Gastroesophageal sphincter (tissue), 4 donors: Measurements from ENCODE around the gene PRKN. TPM values are rescaled to one million over a fixed set of nuclear protein-coding genes. Genes with fewer than 3 reads are reported as not detected.

Experiments used
- ATAC-seq: fragments of 150-250 bp; one replicate; pipeline ENCODE4 v1.9.1; 2016; ENCODE audit warnings: mild to moderate bottlenecking, moderate library complexity
- H3K27ac ChIP-seq, 4 donors: fragments of 200-600 bp; sonication (generic) in 3 of 4; 1 replicate in 3 of 4; 2 replicates in 1 of 4; pipeline ENCODE4 v1.5.1; 2016 to 2019
- H3K27me3 ChIP-seq: fragments of 200-600 bp; sonication (generic); one replicate; pipeline ENCODE4 v1.5.1; 2019
- H3K36me3 ChIP-seq, 2 donors: fragments of 200-600 bp; sonication (generic); one replicate each; pipeline ENCODE4 v1.5.1; 2019; ENCODE audit warnings: control low read depth in 1 of 2
- H3K4me1 ChIP-seq, 3 donors: fragments of 200-600 bp; sonication (generic); 1 replicate in 2 of 3; 2 replicates in 1 of 3; pipeline ENCODE4 v1.5.1; 2016 to 2019; ENCODE audit warnings: control low read depth in 2 of 3
- H3K4me3 ChIP-seq, 2 donors: fragments of 200-600 bp; sonication (generic); one replicate each; pipeline ENCODE4 v1.5.1; 2019; ENCODE audit warnings: mild to moderate bottlenecking in 1 of 2, moderate library complexity in 1 of 2
- H3K9me3 ChIP-seq, 3 donors: fragments of 200-600 bp; sonication (generic); one replicate each; pipeline ENCODE4 v1.5.1; 2017 to 2019; ENCODE audit warnings: control low read depth in 2 of 3
- CTCF ChIP-seq, 4 experiments: fragments of 200-600 bp in 2 of 4; fragments of 450-650 bp in 2 of 4; sonication (generic) in 1 of 4; IDR thresholded peaks; one replicate each; pipeline ENCODE4 v1.5.1; 2017 to 2019; ENCODE audit warnings: antibody characterized with exemption in 4 of 4, mild to moderate bottlenecking in 2 of 4, moderate library complexity in 2 of 4
- EP300 ChIP-seq: sonication (generic); formaldehyde crosslinking; IDR thresholded peaks from one replicate; pipeline ENCODE4 v1.6.1; 2017; ENCODE audit warnings: antibody characterized with exemption, mild to moderate bottlenecking
- POLR2A ChIP-seq, 2 donors: fragments of 450-650 bp; IDR thresholded peaks; one replicate each; pipeline ENCODE4 v1.6.1; 2017; ENCODE audit warnings: antibody characterized with exemption in 2 of 2, mild to moderate bottlenecking in 2 of 2, moderate library complexity in 1 of 2
- POLR2AphosphoS5 ChIP-seq: sonication (generic); formaldehyde crosslinking; IDR thresholded peaks from one replicate; pipeline ENCODE4 v1.6.1; 2017; ENCODE audit warnings: antibody characterized with exemption
- WGBS, 2 donors: methylation state at CpG; one replicate each; pipeline ENCODE4 v1.1.5; 2018; ENCODE audit warnings: low coverage in 1 of 2; 5-methylcytosine and 5-hydroxymethylcytosine counted together
- total RNA-seq, 4 donors: library from RNA; depleted of rRNA; stranded (reverse); fragments of >200 nt; gene quantifications; one replicate each; pipeline ENCODE4 v1.1.0, GENCODE V29; 2016

PRKN gene
- total RNA-seq, 4 donors from 2014 or later: 8.4 to 58.6 (median 25.8) TPM

- TF ChIP-seq CTCF (IDR thresholded peaks at IDR 0.05) (no peak), EP300 (no peak), POLR2AphosphoS5 (no peak), POLR2A (IDR thresholded peaks at IDR 0.05) (no peak)
- Histone ChIP-seq H3K27ac (no peak overlapping the region), H3K4me1 (no peaks in the 10 kb centered on the region), H3K4me3 (no peak overlapping the region), H3K27me3 (no peaks in the 10 kb centered on the region), H3K36me3 (no peaks in the 10 kb centered on the region), H3K9me3 (no peaks in the 10 kb centered on the region)
- no peak for ATAC-seq
- WGBS, 2 donors: 66 to 82% methylated on average over 2 to 3 of the region's 4 CpGs
These were observed 1077.7 kb downstream of the PRKN start for GRCh38 chr6:161649841-161650240.

GRCh38 chr6:161649068-161649467 lies 1078.5 kb downstream of the PRKN start:
- H3K27me3 ChIP-seq: no peaks in the 10 kb centered on the region
- WGBS, 2 donors: 100% methylated on average over 2 of the region's 2 CpGs; no CpG with 5 or more reads in 1 of the 2 donors
- H3K36me3 ChIP-seq: no peaks in the 10 kb centered on the region
- no peak for TF ChIP-seq POLR2AphosphoS5
- TF ChIP-seq CTCF (IDR thresholded peaks at IDR 0.05): no peak
- no peak for TF ChIP-seq POLR2A (IDR thresholded peaks at IDR 0.05)
- TF ChIP-seq EP300: no peak
- no peak overlapping the region for H3K4me3 ChIP-seq
- H3K4me1 ChIP-seq: no peaks in the 10 kb centered on the region
- ATAC-seq: no peak
- no peaks in the 10 kb centered on the region for H3K9me3 ChIP-seq
- no peak overlapping the region for H3K27ac ChIP-seq

- Histone ChIP-seq H3K9me3 (no peaks in the 10 kb centered on the region), H3K27me3 (no peaks in the 10 kb centered on the region), H3K36me3 (no peaks in the 10 kb centered on the region), H3K27ac (no peak overlapping the region), H3K4me1 (no peaks in the 10 kb centered on the region), H3K4me3 (no peak overlapping the region)
- TF ChIP-seq POLR2AphosphoS5 (no peak), EP300 (no peak)
- WGBS, 2 donors: 38 to 77% methylated on average over 1 to 4 of the region's 4 CpGs
- no peak for ATAC-seq
These were observed 1080.3 kb downstream of the PRKN start for GRCh38 chr6:161647234-161647633.

GRCh38 chr6:161644521-161644920 lies 1083.0 kb downstream of the PRKN start:
- no peak for ATAC-seq
- Histone ChIP-seq H3K27ac (no peak overlapping the region), H3K36me3 (no peaks in the 10 kb centered on the region), H3K9me3 (no peaks in the 10 kb centered on the region), H3K4me1 (no peaks in the 10 kb centered on the region), H3K27me3 (no peaks in the 10 kb centered on the region), H3K4me3 (no peak overlapping the region)
- WGBS, 2 donors: 67 to 96% methylated on average over 6 to 7 of the region's 7 CpGs
- no peak for TF ChIP-seq POLR2AphosphoS5
- TF ChIP-seq EP300: no peak
- no peak for TF ChIP-seq POLR2A (IDR thresholded peaks at IDR 0.05)
- TF ChIP-seq CTCF (IDR thresholded peaks at IDR 0.05): no peak

GRCh38 chr6:161641175-161641574 lies 1086.4 kb downstream of the PRKN start:
- TF ChIP-seq POLR2AphosphoS5 (no peak), POLR2A (IDR thresholded peaks at IDR 0.05) (no peak), CTCF (IDR thresholded peaks at IDR 0.05) (no peak), EP300 (no peak)
- Histone ChIP-seq H3K36me3 (no peaks in the 10 kb centered on the region), H3K9me3 (no peaks in the 10 kb centered on the region), H3K4me1 (no peaks in the 10 kb centered on the region), H3K27ac (no peak overlapping the region), H3K27me3 (no peaks in the 10 kb centered on the region), H3K4me3 (no peak overlapping the region)
- no peak for ATAC-seq
- WGBS, 2 donors: 80 to 100% methylated on average over 1 of the region's 1 CpG
